K562 (cell line): Measurements from ENCODE around the gene PGBD1. TPM values are rescaled to one million over a fixed set of nuclear protein-coding genes. Genes with fewer than 3 reads are reported as not detected.
A peak's percentile ranks its signal among the peaks of the same experiment; 100 is the strongest.

Experiments
- ATAC-seq: fragments of 200-7000 bp; cut with Tn5 transposase; 3 replicates; pipeline ENCODE4 v1.9.1; 2020; ENCODE audit warnings: moderate library complexity
- BruUV-seq: library from RNA; stranded (reverse); fragments of 400-500 nt; replicated peaks from 2 replicates; lab custom pipeline; 2021; lab: Mats Ljungman, UMichigan
- CTCF ChIA-PET: fragments of 300-600 bp; formaldehyde crosslinking; extraction: SDS; loops from one replicate; lab custom pipeline; 2021; ENCODE audit warnings: low intra/inter-chr PET ratio; lab: Yijun Ruan, JAX
- POLR2A ChIA-PET: fragments of 300-600, 350-650 bp; sonication (Branson Sonifier 250); formaldehyde crosslinking; extraction: SDS; loops from one replicate; lab custom pipeline; 2021; ENCODE audit warnings: antibody characterized with exemption, inconsistent platforms; lab: Yijun Ruan, JAX
- DNase-seq, 4 experiments: peaks; one replicate each; pipeline versions ENCODE4 v3.0.0 to v3.0.0-alpha.2; 2011 to 2018; ENCODE audit warnings: low spot score in 3 of 4, mixed read lengths in 3 of 4; ENCODE audit errors: extremely low read depth in 1 of 4
- FAIRE-seq: peaks from 2 replicates; lab custom pipeline; 2011; peaks lifted over from hg19 to GRCh38; lab: Jason Lieb, UNC
- H2AFZ ChIP-seq: 2 replicates; pipeline ENCODE4 v1.6.0; 2011; ENCODE audit warnings: low read depth, low read length, control low read depth, inconsistent platforms
- H3K27ac ChIP-seq: fragments of 200-600 bp; 3 replicates; pipeline ENCODE4 v1.8.0; 2011; ENCODE audit warnings: low read depth, mild to moderate bottlenecking, control low read depth, inconsistent platforms, low read length, moderate library complexity, mixed read lengths; ENCODE audit errors: extremely low read depth
- H3K27me3 ChIP-seq, 2 experiments: fragments of 300-600 bp in 1 of 2; 2 replicates in 1 of 2; 3 replicates in 1 of 2; pipeline versions ENCODE4 v1.6.0 to v1.8.0; 2011; ENCODE audit warnings: inconsistent platforms in 2 of 2, low read length in 2 of 2, mild to moderate bottlenecking in 1 of 2, mixed read lengths in 1 of 2, moderate library complexity in 1 of 2; ENCODE audit not compliant: control insufficient read depth in 2 of 2, insufficient read depth in 2 of 2
- H3K36me3 ChIP-seq: fragments of 300-600 bp; 3 replicates; pipeline ENCODE4 v1.8.0; 2011; ENCODE audit warnings: mild to moderate bottlenecking, low read length, inconsistent platforms; ENCODE audit not compliant: control insufficient read depth, insufficient read depth
- H3K4me1 ChIP-seq, 2 experiments: fragments of 200-600 bp in 1 of 2; replicated peaks in 1 of 2; 2 replicates in 1 of 2; 3 replicates in 1 of 2; pipeline versions ENCODE4 v1.5.1 to v1.8.0; 2011; ENCODE audit warnings: inconsistent platforms in 2 of 2, low read length in 2 of 2, mild to moderate bottlenecking in 1 of 2, mixed read lengths in 1 of 2, moderate library complexity in 1 of 2; ENCODE audit not compliant: control insufficient read depth in 2 of 2, insufficient read depth in 2 of 2
- H3K4me2 ChIP-seq: 2 replicates; pipeline ENCODE4 v1.6.1; 2011; ENCODE audit warnings: low read length, control low read depth, inconsistent platforms, mixed read lengths; ENCODE audit not compliant: insufficient read depth
- H3K4me3 ChIP-seq: fragments of 200-600 bp; sonication (generic), shearing (Covaris generic); 2 replicates; pipeline ENCODE4 v1.5.1; 2016; ENCODE audit warnings: control low read depth, inconsistent platforms
- H3K79me2 ChIP-seq: fragments of 200-600 bp; 3 replicates; pipeline ENCODE4 v1.8.0; 2011; ENCODE audit warnings: low read length, inconsistent platforms; ENCODE audit not compliant: control insufficient read depth, insufficient read depth
- H3K9ac ChIP-seq, 2 experiments: 2 replicates each; pipeline versions ENCODE4 v1.6.0 to v1.6.1; 2011; ENCODE audit warnings: low read depth in 2 of 2, low read length in 2 of 2, control low read depth in 1 of 2, inconsistent platforms in 1 of 2, mild to moderate bottlenecking in 1 of 2, mixed read lengths in 1 of 2; ENCODE audit not compliant: insufficient read depth in 1 of 2
- H3K9me1 ChIP-seq: one replicate; pipeline ENCODE4 v1.6.0; 2011; ENCODE audit warnings: inconsistent platforms, mild to moderate bottlenecking, low read length, moderate library complexity; ENCODE audit not compliant: control insufficient read depth, insufficient read depth
- H3K9me3 ChIP-seq: replicated peaks from 2 replicates; pipeline ENCODE4 v1.5.1; 2011; ENCODE audit warnings: low read depth, low read length, inconsistent platforms; ENCODE audit not compliant: control insufficient read depth, insufficient read depth
- H4K20me1 ChIP-seq: replicated peaks from 2 replicates; pipeline ENCODE4 v1.6.1; 2011; ENCODE audit warnings: low read length, inconsistent platforms, mixed read lengths; ENCODE audit not compliant: control insufficient read depth, insufficient read depth
- FIP1L1 ChIP-seq: fragments of 200-400 bp; formaldehyde crosslinking; IDR thresholded peaks from 2 replicates; pipeline ENCODE4 v1.6.1; 2018; ENCODE audit warnings: mild to moderate bottlenecking, low read depth, low read length; ENCODE audit not compliant: poor library complexity, severe bottlenecking
- FOXJ3 ChIP-seq: sonication (generic); formaldehyde crosslinking; IDR thresholded peaks from 2 replicates; pipeline ENCODE4 v1.4.0; 2020; ENCODE audit warnings: mild to moderate bottlenecking, missing genetic modification reagents
- SNAPC5 ChIP-seq: fragments of 250-450 bp; sonication (Bioruptor Pico); IDR thresholded peaks from 2 replicates; pipeline ENCODE4 v1.8.0; 2021; ENCODE audit warnings: moderate library complexity, mild to moderate bottlenecking, inconsistent platforms
- SRSF7 ChIP-seq: fragments of 200-400 bp; formaldehyde crosslinking; optimal IDR thresholded peaks from 2 replicates; pipeline ENCODE3; 2017; ENCODE audit warnings: mild to moderate bottlenecking, low read depth, low read length
- ZBTB33 ChIP-seq: sonication (generic); formaldehyde crosslinking; IDR thresholded peaks from 2 replicates; pipeline ENCODE4 v1.8.1; 2023; ENCODE audit warnings: mild to moderate bottlenecking, missing genetic modification reagents
- WGBS: fragments of 100-300 bp; shearing (Covaris generic); methylation state at CpG from one replicate; pipeline ENCODE4 v1.1.6; 2016; ENCODE audit warnings: low coverage, mixed read lengths; ENCODE audit not compliant: insufficient coverage; ENCODE audit errors: missing lambda C conversion rate; 5-methylcytosine and 5-hydroxymethylcytosine counted together
- in situ Hi-C: fragments of 300-500 bp; cut with MboI; formaldehyde crosslinking; loops from 4 replicates; pipeline ENCODE4 v1.15.0; 2018; ENCODE audit warnings: inconsistent platforms, mixed read lengths
- intact Hi-C: fragments of 100-400 bp; cut with micrococcal nuclease; formaldehyde crosslinking; loops from 2 replicates; pipeline ENCODE4 v1.14.2; 2022
- polyA plus RNA-seq, 8 experiments: library from polyadenylated mRNA; depleted of rRNA in 4 of 8; stranded (reverse) in 5 of 8; unstranded in 3 of 8; fragments of >200 nt; fragmentation: Nextera tagmentation in 2 of 8; fragmentation: Illumina TruSeq in 1 of 8; extraction: Ambion mirVana in 2 of 8; extraction: Trizol in 1 of 8; gene quantifications; 2 replicates each; pipeline versions ENCODE4 v1.2.1 to v1.2.3, GENCODE V29; 2011 to 2014; ENCODE audit warnings: inconsistent platforms in 1 of 8, missing spikeins in 1 of 8
- total RNA-seq, 7 experiments: library from RNA; depleted of rRNA in 6 of 7; stranded (reverse); fragments of >200 nt in 6 of 7; fragmentation: Illumina TruSeq in 2 of 7; extraction: Trizol in 2 of 7; gene quantifications; 2 replicates each; pipeline versions ENCODE4 v1.2.1 to v1.2.3, GENCODE V29; 2011 to 2021; ENCODE audit warnings: low replicate concordance in 1 of 7

Gene PGBD1
- total and polyA plus RNA-seq, 9 of the 15 experiments (the other 6 are each of a cell fraction or from before 2014, with no cell fraction given): 3.3 to 9.0 (median 7.3) TPM

DNA sequence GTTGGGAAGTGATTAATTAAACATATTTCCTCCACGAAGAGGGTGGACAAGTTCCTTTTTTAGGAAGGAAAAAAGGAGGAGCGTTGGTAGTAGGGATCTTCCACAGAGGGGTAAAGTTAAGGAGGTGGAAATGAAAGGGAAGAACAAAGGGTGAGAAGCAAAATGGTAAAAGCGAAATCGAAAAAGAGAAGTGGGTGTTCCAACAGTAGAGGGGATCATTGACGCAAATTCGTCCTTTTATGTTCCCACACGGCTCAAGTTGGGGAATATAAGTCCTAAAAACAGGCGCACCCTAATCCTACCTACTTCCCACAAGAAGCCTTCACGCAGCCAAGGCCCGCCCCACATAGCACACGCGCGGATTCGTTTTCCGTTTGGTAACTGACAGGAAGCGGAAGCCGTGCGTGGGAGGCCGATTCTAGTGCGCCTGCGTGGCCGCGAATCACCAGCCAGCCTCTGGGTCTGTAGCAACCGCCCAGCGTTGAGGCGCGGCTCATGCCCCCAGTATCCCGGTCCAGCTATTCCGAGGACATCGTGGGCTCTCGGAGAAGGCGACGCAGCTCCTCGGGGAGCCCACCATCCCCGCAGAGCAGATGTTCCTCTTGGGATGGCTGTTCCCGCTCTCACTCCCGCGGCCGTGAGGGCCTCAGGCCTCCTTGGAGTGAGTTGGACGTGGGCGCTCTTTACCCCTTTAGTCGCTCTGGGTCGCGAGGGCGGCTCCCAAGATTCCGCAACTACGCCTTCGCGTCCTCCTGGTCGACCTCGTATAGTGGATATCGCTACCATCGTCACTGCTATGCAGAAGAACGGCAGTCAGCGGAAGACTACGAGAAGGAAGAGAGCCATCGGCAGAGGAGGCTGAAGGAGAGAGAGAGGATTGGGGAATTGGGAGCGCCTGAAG lies 22.2 kb upstream of the PGBD1 start, which contains the start of gene NKAPL:
Gene NKAPL, plus strand, starts transcription at position 421 of the 901 bp plus-strand sequence. Its CDS starts 75 bp downstream, at position 496.
- ChIA-PET CTCF (no interaction called here), POLR2A (interaction anchor here (1.7 kb wide), 1 partner anchor 15 kb away, joined by 3 read pairs; no protein-coding TSS in a partner anchor)
- in situ Hi-C loops (no loop called here), intact Hi-C loops (no loop called here)
- H3K36me3 ChIP-seq: no peaks in the 10 kb centered on the region
- H3K27ac ChIP-seq: no peak within 1 kb of the TSS
- ATAC-seq (no peak), FAIRE-seq (no peak), DNase-seq (no peak)
- H4K20me1 ChIP-seq: no peaks in the 10 kb centered on the region
- no peaks in the 10 kb centered on the region for H3K9me1 ChIP-seq
- no peaks in the 10 kb centered on the region for H3K27me3 ChIP-seq
- H2AFZ ChIP-seq: peak within 1 kb of the TSS; percentile 30; the same call in 1 of the 2 replicates
- no peak within 1 kb of the TSS for H3K4me3 ChIP-seq
- TF ChIP-seq FOXJ3 (CRISPR knock-in tag): no peak
- TF ChIP-seq ZBTB33: peak; percentile 93
- no peak for TF ChIP-seq SRSF7
- TF ChIP-seq SNAPC5 (CRISPR knock-in tag): no peak
- TF ChIP-seq FIP1L1: peak; percentile 30
- H3K79me2 ChIP-seq: no peaks in the 10 kb centered on the region
- WGBS: 89% methylated on average over 57 of the region's 58 CpGs
- H3K4me2 ChIP-seq: no peak within 1 kb of the TSS
- no peaks in the 10 kb centered on the region for H3K9me3 ChIP-seq
- no peak within 1 kb of the TSS for H3K9ac ChIP-seq
- peaks cover 1 to 4% of the 10 kb centered on the region in 2 experiments; a peak in 1 of 5 replicates for H3K4me1 ChIP-seq
- no TSS peak for BruUV-seq
